Esophagus squamous epithelium (tissue), 4 donors: Measurements from ENCODE around the gene ATMIN.

ENCODE experiments used
- POLR2A ChIP-seq, 4 donors: fragments of 450-650 bp; IDR thresholded peaks; one replicate each; pipeline ENCODE4 v1.6.1; 2017; ENCODE audit warnings: antibody characterized with exemption in 4 of 4, mild to moderate bottlenecking in 4 of 4, moderate library complexity in 3 of 4
- TF ChIP-seq, protein P1 (sequence below), 6 experiments: fragments of 450-650 bp in 4 of 6; fragments of 200-600 bp in 2 of 6; sonication (generic) in 2 of 6; IDR thresholded peaks; one replicate each; pipeline ENCODE4 v1.5.1; 2016 to 2019; ENCODE audit warnings: antibody characterized with exemption in 6 of 6, mild to moderate bottlenecking in 4 of 6, moderate library complexity in 4 of 6

- TF ChIP-seq POLR2A (IDR thresholded peaks at IDR 0.05): no peak
- TF ChIP-seq, protein P1, sequence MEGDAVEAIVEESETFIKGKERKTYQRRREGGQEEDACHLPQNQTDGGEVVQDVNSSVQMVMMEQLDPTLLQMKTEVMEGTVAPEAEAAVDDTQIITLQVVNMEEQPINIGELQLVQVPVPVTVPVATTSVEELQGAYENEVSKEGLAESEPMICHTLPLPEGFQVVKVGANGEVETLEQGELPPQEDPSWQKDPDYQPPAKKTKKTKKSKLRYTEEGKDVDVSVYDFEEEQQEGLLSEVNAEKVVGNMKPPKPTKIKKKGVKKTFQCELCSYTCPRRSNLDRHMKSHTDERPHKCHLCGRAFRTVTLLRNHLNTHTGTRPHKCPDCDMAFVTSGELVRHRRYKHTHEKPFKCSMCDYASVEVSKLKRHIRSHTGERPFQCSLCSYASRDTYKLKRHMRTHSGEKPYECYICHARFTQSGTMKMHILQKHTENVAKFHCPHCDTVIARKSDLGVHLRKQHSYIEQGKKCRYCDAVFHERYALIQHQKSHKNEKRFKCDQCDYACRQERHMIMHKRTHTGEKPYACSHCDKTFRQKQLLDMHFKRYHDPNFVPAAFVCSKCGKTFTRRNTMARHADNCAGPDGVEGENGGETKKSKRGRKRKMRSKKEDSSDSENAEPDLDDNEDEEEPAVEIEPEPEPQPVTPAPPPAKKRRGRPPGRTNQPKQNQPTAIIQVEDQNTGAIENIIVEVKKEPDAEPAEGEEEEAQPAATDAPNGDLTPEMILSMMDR (IDR thresholded peaks at IDR 0.05): no peak
Measured at GRCh38 chr16:80996688-80997138, 38.9 kb upstream of the ATMIN start.
